Measurements from ENCODE around the gene GLI2. TPM values are rescaled to one million over a fixed set of nuclear protein-coding genes. Genes with fewer than 3 reads are reported as not detected.

Gene GLI2
- polyA plus RNA-seq, 5 donors, result 13.6 to 23.1 (median 17.5) TPM

DNA sequence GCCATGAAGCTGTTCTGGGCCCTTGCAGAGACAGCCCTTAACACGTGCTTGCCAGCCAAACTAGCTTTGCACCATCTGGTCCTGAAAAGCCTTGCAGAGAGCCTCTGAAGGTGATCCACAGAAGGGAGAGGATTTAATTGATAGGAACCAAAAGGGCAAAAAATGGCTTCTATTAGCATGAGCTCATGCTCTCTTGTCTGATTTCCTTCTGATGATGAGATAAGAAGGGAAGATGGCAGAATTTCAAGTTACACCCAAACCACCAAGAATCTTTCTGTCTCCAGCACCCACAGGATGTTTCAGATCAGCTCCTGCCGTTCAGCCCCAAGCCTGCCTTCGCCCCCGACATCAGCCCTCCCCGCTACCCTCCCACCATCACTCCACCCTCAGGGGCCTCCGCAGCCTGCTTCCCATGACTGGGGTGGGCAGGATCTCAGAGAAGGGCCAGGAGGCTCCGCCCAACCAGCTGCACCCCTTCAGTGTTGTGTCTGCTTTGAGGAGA lies 23.4 kb upstream of the GLI2 start:
- DNase-seq, result peak in 1 of 2 donors; percentile 38

DNA sequence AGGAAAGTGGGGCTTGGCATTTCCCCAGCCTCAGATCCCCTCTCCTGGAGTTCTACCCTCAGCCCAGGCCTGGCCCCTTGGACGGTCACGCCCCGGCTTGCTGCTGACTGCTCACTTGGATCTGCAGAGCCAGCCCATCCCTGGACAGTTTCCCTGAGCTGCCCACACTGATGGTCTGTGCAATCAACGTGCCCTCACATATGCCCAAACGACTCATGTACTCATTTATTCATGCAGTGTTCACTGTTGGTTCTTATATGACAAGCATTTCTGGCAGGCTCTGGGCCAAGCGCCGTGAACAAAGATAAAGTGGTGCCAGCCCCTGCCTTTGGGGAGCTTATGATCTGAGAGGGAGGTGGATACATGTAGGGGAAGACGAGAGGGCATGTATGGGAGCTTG lies 20.3 kb upstream of the GLI2 start:
- no peak for DNase-seq

DNA sequence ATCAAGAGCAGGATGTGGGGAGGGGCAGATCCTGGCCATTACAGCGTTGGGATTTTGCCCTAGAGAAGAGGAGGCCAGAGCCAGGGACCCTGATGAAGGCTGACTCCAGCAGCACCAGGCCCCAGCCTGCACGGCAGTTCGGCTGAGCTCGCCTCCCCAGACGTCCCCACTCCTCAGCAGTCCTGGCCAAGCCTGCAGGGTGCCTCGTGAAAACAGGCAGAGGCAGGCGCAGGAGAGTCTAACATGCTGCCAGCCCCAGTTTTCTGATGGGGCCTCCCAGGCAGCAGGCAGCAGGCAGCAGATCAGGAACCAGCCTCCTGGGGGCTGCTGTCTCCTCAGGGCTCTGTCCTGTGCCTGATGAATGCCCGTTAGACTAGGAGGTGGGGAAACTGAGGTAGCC lies 19.7 kb upstream of the GLI2 start:
- DNase-seq, result no peak

- DNase-seq, result no peak
These were observed 18.8 kb upstream of the GLI2 start for GRCh38 chr2:120716641-120717585.

DNA sequence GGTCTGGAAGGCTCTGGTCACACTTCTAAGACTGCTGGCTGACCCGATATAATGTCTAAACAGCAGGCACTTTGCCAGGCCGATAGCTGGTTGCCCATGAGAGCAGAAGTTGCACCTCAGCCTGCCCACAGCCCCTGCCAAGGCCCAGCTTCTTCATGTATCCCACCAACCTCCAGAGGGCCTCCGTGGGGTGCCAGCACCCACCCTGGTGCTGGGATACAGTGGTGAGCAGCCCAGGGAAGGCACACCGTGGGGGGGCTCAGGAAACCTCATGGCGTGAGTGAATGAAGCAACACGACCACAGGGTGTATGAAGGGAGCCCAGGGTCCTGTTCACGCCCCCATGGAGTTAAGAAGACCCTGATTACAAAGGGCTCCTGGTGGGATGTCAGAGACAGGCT lies 16.2 kb upstream of the GLI2 start:
- no peak for DNase-seq

- no peak for DNase-seq
These were observed 15.4 kb upstream of the GLI2 start for GRCh38 chr2:120720231-120720630.

- no peak for DNase-seq
These were observed 14.8 kb upstream of the GLI2 start for GRCh38 chr2:120720746-120721375.

DNA sequence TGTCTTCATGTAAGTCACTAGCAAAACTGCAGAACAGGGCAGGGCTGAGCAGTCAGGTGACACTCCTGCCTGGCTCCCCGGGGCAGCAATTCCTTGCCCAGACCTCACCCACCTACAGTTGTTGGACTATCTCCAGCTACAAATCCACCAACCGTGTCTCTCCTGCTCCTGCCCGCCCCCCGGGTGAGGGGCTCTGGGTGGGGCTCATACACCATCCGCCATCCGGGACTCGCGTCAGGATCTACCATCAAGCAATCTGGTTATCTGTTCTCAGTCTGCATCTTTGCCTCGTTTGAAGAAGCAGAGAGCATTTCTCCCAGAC lies 13.5 kb upstream of the GLI2 start:
- DNase-seq, result no peak

DNA sequence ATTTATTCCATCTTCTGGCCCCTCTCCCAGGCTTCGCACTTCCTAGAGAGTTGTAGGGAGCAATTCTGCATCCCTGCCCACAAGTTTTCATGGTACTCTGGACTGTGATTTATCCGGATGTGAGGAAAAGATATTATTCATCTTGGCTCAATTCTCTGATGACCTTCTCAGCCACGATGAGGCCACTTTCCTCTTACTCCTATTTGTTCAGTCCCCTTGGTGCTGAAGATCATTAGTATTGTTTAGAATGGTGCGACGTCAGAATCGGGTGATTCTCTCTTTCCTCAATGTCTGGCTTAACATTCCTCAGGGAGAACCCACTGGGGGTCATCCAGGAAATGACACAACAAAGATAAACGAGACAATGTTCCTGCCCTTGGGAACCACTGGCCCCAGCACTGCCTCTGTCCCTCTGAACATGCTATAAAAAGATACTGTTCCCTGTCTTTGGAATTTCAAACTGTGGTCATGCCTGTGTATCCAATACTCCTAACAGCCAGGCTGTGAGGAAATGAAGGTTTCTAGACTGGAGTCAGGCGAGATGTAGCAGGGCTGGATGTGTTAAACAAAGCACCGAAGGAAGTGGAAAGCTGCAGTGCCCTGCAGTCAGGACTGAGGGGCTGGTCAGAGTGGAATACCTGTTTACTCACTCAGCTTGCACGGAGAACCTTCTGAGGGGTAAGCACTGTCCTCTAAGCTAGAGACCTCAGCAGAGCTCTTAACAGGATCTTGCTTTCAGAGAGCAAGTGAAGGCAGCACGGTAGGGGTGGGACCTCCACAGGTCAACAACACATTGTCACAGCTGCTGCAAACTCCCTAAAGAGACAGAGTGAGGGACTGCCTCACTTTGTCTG lies 12.9 kb upstream of the GLI2 start:
- DNase-seq, result no peak

DNA sequence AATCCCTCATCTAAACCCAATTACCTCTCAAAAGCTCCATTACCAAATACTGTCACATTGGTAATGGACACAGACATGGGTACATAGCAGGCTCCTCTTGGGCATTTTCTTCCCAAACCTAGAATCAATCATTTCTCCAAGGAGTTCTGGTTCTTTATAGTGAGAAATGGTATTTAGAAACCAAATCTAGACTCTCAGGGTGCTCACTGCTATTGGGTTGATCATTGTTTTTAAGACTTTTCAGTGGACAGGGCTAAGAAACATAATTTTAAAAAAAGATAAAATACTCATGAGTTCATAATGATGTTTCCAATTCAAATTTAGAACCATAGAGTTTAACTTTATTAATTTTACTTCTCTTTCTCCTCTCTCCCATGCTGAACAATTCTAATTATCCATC lies 9.4 kb upstream of the GLI2 start:
- DNase-seq, result no peak

DNA sequence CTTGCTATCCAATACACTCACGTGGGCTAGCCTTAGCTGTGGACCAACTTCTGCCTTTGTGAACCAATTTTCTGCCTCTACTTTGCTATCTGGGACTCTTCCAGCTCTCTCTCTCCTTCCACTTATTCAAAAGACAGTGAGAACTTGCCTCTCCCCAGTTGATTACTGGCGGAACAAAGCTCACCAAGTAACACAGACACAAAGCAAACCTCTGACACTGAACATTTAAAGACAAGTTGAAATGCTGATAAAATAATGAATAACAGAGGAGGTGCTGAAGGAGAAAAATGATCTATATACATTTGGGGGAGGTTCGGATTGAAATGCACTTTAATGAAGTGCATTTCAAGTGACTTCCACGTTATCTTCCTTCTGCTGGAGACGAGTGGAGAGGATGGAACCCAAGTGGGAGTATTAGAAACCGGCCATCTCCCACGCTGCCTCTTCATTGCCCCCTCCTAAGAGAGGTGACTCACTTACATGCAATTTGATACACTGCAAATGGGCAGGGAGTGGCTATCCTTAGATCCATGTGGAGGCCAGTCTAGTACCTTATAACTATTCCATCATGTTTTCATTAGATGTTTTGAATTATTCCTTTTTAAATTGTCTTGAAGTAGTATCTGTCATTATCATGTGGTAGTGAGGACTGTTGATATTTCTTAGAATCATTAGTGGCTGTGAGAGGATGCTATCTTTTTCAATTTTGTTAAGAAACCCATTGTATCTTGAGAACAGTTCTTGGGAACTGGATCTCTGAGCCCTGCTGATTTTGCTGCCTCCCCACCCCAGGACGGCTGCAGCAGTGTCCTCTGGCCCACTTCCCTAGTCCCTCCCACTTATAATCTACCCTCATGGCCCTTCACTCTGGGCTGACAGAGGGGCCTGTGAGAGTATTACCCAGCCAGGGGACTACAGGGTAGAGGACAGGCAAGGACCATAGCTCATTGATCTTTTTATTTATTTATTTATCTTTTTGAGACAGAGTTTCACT lies 6.0 kb upstream of the GLI2 start:
- DNase-seq, result no peak

DNA sequence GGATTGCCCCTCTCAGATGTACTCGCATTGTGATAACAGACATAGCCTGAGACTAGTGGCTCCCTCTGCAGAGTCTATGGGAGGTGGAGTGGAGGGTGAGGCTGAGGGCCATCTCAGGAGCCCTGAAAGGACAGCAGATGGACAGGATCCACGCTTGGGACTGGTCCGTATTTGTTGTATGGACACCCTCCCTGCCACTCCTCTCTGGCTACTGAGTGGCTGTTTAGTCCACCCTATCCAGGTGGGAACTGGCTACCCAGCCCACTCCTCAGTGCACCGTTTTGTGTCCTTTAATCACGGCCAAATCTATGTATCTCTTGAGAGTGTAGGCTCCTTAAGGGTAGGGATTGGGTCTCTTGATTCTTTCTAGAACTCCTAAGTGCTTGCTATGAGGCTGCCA lies 4.5 kb upstream of the GLI2 start:
- DNase-seq, result no peak

- DNase-seq, result no peak
These were observed 3.0 kb upstream of the GLI2 start for GRCh38 chr2:120732506-120733237.

DNA sequence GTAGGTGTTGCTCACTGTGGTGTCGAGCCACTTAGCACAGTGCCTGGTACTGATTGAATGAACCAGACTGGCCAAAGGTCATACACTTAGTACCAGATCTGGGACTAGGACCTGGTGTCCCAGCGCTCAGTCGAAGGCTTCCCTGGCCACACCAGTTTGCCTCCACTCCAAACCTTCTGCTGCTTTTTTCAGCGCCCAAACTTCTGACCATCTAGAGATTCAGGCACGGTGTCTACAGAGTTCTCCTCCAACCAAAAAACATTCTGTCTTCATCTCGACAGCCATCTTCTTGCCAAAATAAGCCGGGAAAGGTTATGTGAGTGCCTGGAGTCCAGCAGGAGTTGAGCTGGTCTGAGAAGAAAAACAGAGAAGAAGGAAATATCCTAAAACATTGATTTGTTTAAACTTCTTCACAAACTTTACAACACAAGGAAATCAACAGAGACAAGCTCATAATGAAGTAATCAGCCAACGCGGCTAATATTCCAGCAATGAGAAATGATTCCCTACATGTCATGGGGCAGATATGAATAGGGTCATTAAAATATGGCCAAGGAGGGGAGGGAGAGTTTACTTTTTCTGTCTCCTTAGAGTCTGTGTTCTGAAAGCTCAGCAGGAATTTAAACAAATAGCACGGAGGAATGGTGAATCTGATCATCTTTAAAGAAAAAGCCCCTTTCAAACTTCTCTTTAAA lies 2.3 kb upstream of the GLI2 start:
- DNase-seq, result no peak

- peak in 1 of 2 donors; percentile 58 for DNase-seq
These were observed 577 bp upstream of the GLI2 start for GRCh38 chr2:120734930-120735651.

- DNase-seq, result peak in 1 of 2 donors; percentile 52
These were observed 545 bp downstream of the GLI2 start for GRCh38 chr2:120736202-120736623.

- DNase-seq, result peak; percentile 72 to 75
These were observed 1.1 kb downstream of the GLI2 start for GRCh38 chr2:120736624-120737339.

All from right lung (tissue), 5 donors.